NCI-H2029 (cell line): ENCODE measurements around the gene DESI2.
A peak's percentile ranks its signal among the peaks of the same experiment; 100 is the strongest.

Source experiments
- DNase-seq: peaks from one replicate; lab custom pipeline; 2025; lab: John Stamatoyannopoulos, UW

Gene DESI2

GRCh38 chr1:244652623-244653438 is at the start of gene DESI2:
TSS of gene DESI2 (plus strand) at chr1:244653126. CDS start at chr1:244653314, 188 bp downstream.
- DNase-seq = peak; percentile 98

GRCh38 chr1:244603498-244603897 is 49.4 kb upstream of the DESI2 start:
- peak; percentile 13 for DNase-seq

GRCh38 chr1:244605835-244606370 is 47.0 kb upstream of the DESI2 start:
- DNase-seq = no peak

- peak; percentile 89 for DNase-seq
Observed at GRCh38 chr1:244614113-244614836, 38.7 kb upstream of the DESI2 start.

GRCh38 chr1:244614879-244615278 is 38.0 kb upstream of the DESI2 start:
- DNase-seq = no peak

GRCh38 chr1:244615301-244615700 is 37.6 kb upstream of the DESI2 start:
- DNase-seq = peak; percentile 66

- no peak for DNase-seq
Observed at GRCh38 chr1:244626709-244627108, 26.2 kb upstream of the DESI2 start.

GRCh38 chr1:244628789-244629188 is 24.1 kb upstream of the DESI2 start:
- no peak for DNase-seq

GRCh38 chr1:244633140-244633539 is 19.8 kb upstream of the DESI2 start:
- DNase-seq = no peak

GRCh38 chr1:244634546-244634945 is 18.4 kb upstream of the DESI2 start:
- DNase-seq = no peak

- no peak for DNase-seq
Observed at GRCh38 chr1:244636488-244637259, 16.3 kb upstream of the DESI2 start.

GRCh38 chr1:244639561-244639960 is 13.4 kb upstream of the DESI2 start:
- no peak for DNase-seq

GRCh38 chr1:244640917-244641316 is 12.0 kb upstream of the DESI2 start:
- no peak for DNase-seq

GRCh38 chr1:244642526-244642925 is 10.4 kb upstream of the DESI2 start:
- no peak for DNase-seq

GRCh38 chr1:244642988-244643387 is 9.9 kb upstream of the DESI2 start:
- no peak for DNase-seq

- no peak for DNase-seq
Observed at GRCh38 chr1:244645414-244645813, 7.5 kb upstream of the DESI2 start.

GRCh38 chr1:244645890-244646289 is 7.0 kb upstream of the DESI2 start:
- DNase-seq = no peak

GRCh38 chr1:244647819-244648218 is 5.1 kb upstream of the DESI2 start:
- no peak for DNase-seq

- no peak for DNase-seq
Observed at GRCh38 chr1:244651956-244652622, 837 bp upstream of the DESI2 start.

- no peak for DNase-seq
Observed at GRCh38 chr1:244653439-244654107, 647 bp downstream of the DESI2 start.
